Fibroblast of the conjunctiva (primary cell): Measurements from ENCODE around the gene PLP1.
A peak's percentile ranks its signal among the peaks of the same experiment; 100 is the strongest.
"Not testable (repeated sequence)": the region's sequence is repeated elsewhere in the genome, so short reads cannot be mapped to it uniquely, and the experiment has no call there.

Experiments
- DNase-seq: peaks from one replicate; pipeline ENCODE4 v3.0.0-alpha.2; 2010; ENCODE audit warnings: low read depth

PLP1 gene, protein sequence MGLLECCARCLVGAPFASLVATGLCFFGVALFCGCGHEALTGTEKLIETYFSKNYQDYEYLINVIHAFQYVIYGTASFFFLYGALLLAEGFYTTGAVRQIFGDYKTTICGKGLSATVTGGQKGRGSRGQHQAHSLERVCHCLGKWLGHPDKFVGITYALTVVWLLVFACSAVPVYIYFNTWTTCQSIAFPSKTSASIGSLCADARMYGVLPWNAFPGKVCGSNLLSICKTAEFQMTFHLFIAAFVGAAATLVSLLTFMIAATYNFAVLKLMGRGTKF

GRCh38 chrX:103776546-103776945 is at the start of gene PLP1:
Gene PLP1, plus strand, starts transcription at chrX:103776840. Its CDS starts 156 bp downstream, at chrX:103776996.
- no peak for DNase-seq

DNA sequence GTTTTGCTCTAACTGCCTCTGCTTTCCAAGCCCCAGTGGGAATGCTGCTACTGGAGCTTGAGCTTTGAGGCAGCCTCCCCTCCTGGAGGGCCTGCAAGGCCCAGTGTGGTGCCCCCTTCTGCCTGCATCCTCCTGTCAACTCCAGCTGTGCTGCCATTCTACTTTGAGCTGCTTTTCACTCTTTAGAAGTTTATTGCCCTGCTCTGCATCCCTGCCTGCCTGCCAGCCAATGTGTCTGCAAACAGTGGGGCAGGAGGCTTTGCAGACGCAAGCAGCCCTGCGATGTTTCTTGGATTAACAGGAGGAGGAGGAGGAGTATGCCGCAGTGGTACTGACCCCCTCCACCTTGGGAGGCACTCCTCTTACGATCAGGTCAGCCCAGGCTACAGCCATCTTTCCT is 49.5 kb upstream of the PLP1 start:
- no peak for DNase-seq

GRCh38 chrX:103729015-103729414 is 47.6 kb upstream of the PLP1 start:
- no peak for DNase-seq

DNA sequence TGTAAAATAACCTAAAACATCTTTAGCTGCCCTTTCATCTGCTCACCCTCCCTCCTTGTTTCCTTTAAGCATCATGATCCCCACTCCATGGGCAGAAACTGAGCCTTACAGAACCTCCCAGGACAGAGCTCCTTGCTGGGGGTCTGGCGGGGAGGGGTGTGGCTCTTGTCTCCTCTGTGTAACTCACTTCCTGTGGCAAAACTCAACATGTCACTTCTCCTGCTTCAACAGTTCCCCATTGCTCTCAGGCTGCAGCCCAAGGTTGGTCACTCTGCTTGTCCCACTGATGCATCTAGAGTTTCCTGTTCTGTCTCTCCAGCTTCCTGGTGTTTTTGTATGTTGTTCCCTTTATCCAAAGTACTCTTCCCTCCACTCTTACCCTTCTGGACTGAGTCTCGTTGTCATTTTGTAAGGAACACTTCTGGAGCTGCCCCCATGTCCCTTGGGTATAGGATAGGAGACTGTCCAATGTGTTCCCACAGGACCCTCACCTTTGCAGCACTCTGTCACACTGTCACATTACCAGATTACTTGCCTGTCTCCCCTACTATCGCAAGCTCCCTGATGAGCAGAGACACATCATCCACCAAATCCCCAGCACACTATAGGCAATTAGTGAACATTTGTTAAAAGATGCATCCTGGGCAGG is 46.4 kb upstream of the PLP1 start:
- DNase-seq = no peak

GRCh38 chrX:103730796-103731493 is 45.7 kb upstream of the PLP1 start:
- DNase-seq = peak; percentile 44

DNA sequence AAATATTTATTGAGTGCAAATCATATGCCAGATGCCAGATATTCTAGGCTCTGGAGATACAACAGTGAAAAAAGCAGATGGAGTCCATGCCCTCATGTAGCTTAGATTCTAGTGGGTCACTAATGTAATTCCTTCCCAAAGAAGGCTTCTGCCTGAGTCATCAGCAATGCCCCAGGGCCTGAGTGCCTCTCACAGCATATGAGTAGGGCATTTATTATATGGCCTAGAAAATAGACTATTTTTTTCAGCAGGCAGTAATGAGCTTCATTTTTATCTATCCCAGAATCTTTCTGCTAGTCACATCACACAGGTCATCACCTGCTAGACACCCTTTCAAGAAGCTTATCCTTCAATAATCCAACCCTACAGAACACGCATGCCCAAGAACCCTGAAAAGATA is 43.6 kb upstream of the PLP1 start:
- DNase-seq = no peak

GRCh38 chrX:103734125-103734760 is 42.4 kb upstream of the PLP1 start:
- peak; percentile 14 for DNase-seq

- DNase-seq = no peak
These were observed 38.9 kb upstream of the PLP1 start for GRCh38 chrX:103737696-103738095.

- no peak for DNase-seq
These were observed 37.2 kb upstream of the PLP1 start for GRCh38 chrX:103739421-103739820.

GRCh38 chrX:103741879-103742278 is 34.8 kb upstream of the PLP1 start:
- DNase-seq = no peak

- no peak for DNase-seq
These were observed 34.3 kb upstream of the PLP1 start for GRCh38 chrX:103742339-103742738.

DNA sequence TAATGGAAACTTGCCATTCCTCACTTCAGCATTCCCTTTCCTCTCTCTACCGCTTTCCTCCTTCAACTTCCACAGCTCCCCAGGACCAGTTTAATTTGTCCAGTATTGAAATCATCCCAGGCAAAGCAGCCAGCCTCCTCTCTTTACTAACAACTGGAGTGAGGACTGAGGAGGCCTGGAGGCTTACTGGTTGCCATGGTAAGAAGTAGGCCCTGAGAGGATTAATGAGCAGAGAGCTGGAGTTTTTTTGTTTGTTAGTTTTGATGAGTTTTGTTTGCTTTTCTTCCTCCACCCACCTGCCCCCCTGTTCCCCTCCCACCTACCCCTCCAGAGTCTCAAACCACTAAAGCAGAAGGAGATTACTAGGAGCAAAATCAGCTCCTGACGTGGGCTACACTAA is 29.5 kb upstream of the PLP1 start:
- DNase-seq = no peak

DNA sequence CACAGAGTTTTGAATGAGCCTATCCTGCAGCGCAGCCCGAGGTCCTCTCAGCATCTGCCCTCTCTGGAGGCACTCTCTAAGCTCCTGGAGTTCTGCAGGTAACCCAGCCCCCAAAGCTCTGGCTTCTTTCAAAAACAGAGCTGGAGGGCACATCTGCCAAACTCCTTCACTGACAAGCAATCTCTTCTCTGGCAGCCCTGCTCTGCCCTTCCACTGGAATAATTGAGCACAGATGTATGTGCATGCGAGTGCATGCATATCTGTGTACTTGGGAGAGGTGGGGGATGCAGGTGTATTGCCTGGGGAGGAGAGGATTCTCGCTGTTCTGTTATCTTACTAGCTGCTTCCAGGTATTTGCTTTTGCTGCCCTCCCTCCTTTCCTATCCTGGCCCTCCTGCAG is 22.2 kb upstream of the PLP1 start:
- no peak for DNase-seq

DNA sequence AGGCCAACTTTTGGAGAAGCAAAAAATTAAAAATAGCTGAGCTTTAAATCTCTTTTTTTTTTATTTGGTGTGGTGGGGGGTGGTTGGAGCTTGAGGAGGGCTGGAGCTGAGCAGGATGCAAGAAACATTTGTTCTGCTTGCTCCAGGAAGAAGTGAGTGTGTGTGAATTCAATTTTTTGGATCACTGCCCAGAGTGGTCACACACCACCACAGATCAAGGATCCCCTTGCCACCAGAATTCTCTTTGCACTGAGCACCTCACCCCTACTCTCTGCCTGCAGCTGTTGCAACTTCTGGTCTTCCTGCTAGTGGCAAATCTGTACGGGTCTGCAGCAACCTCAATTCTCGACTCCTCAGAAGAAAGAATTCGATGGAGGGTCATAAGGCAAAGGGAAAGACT is 19.9 kb upstream of the PLP1 start:
- no peak for DNase-seq

GRCh38 chrX:103758555-103758954 is 18.1 kb upstream of the PLP1 start:
- DNase-seq = no peak

DNA sequence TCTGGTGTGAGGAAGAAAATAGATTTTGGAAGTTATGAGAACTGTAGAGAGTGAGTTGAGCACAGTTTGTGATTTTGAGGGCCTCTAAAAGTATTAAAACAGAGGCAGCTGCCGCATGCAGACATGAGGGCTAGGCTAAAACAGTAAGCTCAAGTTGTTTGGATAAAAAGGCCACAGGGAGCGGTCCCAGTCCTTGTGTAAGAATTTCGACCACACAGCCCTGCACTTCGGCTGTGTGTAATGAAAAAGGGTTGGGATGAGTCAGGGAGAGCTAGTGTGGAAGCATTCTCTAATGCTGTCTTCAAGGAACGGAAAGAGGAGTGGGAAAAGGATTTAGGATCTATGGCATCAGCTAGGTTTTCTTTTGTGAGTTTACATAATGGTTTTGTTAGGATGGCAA is 13.1 kb upstream of the PLP1 start:
- DNase-seq = not testable (repeated sequence)

DNA sequence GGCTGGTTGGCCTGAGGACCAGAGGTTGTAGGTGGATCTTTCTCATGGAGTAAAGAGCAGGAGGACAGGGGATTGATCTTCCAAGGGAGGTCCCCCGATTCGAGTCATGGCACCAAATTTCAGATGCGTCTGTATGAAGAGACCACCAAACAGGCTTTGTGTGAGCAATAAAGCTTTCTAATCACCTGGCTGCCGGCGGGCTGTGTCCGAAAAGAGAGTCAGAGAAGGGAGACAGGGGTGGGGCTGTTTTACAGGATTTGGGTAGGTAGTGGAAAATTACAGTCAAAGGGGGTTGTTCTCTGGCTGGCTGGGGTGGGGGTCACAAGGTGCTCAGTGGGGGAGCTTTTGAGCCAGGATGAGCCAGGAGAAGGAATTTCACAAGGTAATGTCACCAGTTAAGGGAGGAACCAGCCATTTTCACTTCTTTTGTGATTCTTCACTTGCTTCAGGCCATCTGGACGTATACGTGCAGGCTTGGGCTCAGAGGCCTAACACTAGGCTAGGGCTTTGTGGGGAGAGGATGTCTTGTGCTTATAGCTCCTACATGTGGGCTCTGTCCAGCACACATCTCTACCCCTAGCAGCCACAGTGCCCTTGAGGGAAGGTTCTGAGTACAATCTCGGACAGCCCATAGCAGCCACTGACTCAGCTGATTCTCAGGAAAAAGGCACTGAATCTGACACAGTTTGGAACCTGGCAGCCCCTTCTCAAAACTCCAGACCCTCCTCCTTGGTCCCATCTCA is 9.7 kb upstream of the PLP1 start:
- not testable (repeated sequence) for DNase-seq

DNA sequence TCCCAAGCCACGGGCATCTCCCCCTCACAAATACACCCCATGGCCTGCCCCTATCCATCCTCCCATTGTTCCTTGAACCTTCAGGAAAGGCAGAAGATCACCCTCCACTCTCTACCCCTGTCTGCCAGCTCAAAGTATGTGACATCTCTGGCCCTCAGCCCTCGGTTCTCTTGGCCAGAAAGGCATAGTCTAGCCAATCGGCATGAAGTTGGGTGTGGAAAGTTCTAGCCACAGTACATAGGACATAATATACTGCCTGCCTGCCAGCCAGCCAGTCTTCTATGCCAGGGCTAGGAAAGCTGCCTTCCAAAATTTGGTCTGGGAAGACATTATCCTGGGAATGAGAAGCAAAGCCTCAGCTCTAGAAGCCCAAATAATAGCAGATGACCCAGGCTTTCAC is 3.2 kb upstream of the PLP1 start:
- no peak for DNase-seq

GRCh38 chrX:103774070-103774642 is 2.5 kb upstream of the PLP1 start:
- DNase-seq = peak; percentile 39

- no peak for DNase-seq
These were observed 2.6 kb downstream of the PLP1 start for GRCh38 chrX:103779141-103779789.
